VCaP (cell line): Measurements from ENCODE around the gene TMEM25.

Experiments
- H3K27ac ChIP-seq: fragments of 450-650 bp; 2 replicates; pipeline ENCODE4 v1.5.1; 2017
- TF ChIP-seq, protein P1 (sequence below): fragments of 450-650 bp; conservative IDR thresholded peaks from 2 replicates; pipeline ENCODE4 v1.5.1; 2017; ENCODE audit warnings: mild to moderate bottlenecking, moderate library complexity

Gene TMEM25

DNA sequence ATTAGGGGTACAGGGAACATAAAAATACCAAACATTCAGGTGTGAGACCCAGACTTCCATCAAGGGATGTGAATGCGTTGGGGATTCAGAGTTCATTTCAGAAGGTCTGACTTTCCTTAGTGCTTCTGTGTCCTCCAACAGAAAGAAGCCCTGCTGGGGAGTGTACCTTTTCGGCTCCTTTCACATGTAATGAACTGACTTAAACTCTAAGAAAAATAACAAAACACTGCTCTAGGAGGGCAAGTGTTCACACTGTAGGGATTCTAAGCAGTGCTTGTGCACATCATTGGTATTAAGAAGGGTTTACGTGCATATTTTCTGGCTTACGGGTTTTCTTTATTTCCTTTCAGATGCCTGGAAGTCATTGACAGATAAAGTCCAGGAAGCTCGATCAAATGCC, 19.4 kb upstream of the TMEM25 start:
- TF ChIP-seq, protein P1, sequence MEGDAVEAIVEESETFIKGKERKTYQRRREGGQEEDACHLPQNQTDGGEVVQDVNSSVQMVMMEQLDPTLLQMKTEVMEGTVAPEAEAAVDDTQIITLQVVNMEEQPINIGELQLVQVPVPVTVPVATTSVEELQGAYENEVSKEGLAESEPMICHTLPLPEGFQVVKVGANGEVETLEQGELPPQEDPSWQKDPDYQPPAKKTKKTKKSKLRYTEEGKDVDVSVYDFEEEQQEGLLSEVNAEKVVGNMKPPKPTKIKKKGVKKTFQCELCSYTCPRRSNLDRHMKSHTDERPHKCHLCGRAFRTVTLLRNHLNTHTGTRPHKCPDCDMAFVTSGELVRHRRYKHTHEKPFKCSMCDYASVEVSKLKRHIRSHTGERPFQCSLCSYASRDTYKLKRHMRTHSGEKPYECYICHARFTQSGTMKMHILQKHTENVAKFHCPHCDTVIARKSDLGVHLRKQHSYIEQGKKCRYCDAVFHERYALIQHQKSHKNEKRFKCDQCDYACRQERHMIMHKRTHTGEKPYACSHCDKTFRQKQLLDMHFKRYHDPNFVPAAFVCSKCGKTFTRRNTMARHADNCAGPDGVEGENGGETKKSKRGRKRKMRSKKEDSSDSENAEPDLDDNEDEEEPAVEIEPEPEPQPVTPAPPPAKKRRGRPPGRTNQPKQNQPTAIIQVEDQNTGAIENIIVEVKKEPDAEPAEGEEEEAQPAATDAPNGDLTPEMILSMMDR, result no peak
- H3K27ac ChIP-seq, result no peak overlapping the region

- TF ChIP-seq, protein P1, result no peak
- H3K27ac ChIP-seq, result peak overlapping the region; percentile 37
Measured at GRCh38 chr11:118514103-118514502, 16.9 kb upstream of the TMEM25 start.

DNA sequence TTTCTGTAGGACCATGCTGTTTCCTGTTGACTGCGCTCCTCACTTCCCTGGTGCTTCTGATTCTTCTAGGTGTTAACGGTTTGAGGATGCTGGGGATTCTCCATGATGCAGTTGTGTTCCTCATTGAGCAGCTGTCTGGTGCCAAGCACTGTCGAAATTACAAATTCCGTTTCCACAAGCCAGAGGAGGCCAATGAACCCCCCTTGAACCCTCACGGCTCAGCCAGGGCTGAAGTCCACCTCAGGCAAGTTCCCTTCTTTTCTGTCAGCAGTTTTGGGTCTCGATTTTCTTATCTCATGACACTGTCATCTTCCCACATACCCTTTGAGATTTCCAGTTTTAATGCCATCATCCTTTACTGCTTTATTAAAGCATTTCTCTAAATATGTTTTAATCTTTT, 11.4 kb upstream of the TMEM25 start:
- H3K27ac ChIP-seq, result no peak overlapping the region
- TF ChIP-seq, protein P1, result no peak

- H3K27ac ChIP-seq, result no peak overlapping the region
- TF ChIP-seq, protein P1, result no peak
Measured at GRCh38 chr11:118521892-118522311, 9.1 kb upstream of the TMEM25 start.

- H3K27ac ChIP-seq, result peak overlapping the region; percentile 1; the same call in 1 of the 2 replicates
Measured at GRCh38 chr11:118522571-118523072, 8.4 kb upstream of the TMEM25 start.

DNA sequence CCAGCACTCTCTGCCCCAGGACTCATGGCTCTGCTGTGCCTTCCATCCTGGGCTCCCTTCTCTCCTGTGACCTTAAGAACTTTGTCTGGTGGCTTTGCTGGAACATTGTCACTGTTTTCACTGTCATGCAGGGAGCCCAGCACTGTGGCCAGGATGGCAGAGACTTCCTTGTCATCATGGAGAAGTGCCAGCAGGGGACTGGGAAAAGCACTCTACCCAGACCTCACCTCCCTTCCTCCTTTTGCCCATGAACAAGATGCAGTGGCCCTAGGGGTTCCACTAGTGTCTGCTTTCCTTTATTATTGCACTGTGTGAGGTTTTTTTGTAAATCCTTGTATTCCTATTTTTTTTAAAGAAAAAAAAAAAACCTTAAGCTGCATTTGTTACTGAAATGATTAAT, 6.6 kb upstream of the TMEM25 start:
- H3K27ac ChIP-seq, result no peak overlapping the region
- TF ChIP-seq, protein P1, result 0 out of 2 replicates have a peak, but pooled peaks have one; percentile 8

More at GRCh38 chr11:118522571-118523072, 8.4 kb upstream of the TMEM25 start:
- TF ChIP-seq, protein P1, result peak; percentile 73

- TF ChIP-seq, protein P1, result no peak
- H3K27ac ChIP-seq, result no peak overlapping the region
Measured at GRCh38 chr11:118524757-118525470, 6.1 kb upstream of the TMEM25 start.
